Smooth muscle cell of the brain vasculature (primary cell): ENCODE results near the gene SGO2.
"Not testable (repeated sequence)": the region's sequence is repeated elsewhere in the genome, so short reads cannot be mapped to it uniquely, and the experiment has no call there.

ENCODE experiments used
- DNase-seq: peaks from one replicate; pipeline ENCODE4 v3.0.0-alpha.2; 2012; ENCODE audit warnings: low read depth, low spot score

The SGO2 gene

GRCh38 chr2:200515155-200515554 is 10.9 kb upstream of the SGO2 start:
- no peak for DNase-seq

GRCh38 chr2:200523158-200523557 is 2.8 kb upstream of the SGO2 start:
- DNase-seq, result no peak

DNA sequence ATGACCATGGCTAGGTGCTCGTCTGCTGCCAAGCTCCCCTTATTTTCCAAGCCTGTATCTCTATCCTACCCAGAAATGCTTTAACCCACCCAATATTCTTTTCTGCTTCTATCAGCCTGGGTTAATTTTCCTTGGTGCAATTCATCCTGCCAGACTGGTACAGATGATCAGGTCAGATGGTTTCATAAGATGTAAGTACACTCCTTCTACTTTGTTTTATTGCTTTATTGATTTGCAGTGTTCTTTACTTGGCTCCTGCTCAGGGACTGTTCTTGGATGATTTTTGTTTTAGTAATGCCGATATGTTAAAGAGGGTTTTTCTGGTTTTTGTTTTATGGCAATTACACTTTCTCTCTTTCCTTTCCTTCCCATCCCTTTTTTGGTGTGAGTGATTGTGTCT is 2.4 kb upstream of the SGO2 start:
- DNase-seq, result no peak

- no peak for DNase-seq
Measured at GRCh38 chr2:200525066-200525465, 941 bp upstream of the SGO2 start.

- DNase-seq, result no peak
Measured at GRCh38 chr2:200525551-200525881, 491 bp upstream of the SGO2 start.

DNA sequence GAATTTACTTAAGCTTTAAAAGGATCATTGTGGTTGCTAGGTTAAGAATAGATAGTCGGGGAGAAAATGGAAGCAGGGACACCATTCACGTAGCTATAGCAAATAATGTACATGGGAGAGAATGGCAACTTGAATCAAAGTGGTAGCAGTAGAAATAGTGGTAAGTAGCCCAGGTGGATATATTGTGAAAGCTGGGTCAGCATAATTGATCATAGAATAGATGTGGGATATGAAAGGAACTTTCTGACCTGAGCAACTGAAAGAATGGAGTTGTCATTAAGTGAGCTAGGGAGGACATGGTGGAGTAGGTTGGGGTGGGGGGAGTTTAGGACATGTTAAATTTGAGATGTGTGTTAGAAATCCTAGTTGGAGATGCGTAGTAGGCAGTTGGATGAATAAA is 2.2 kb downstream of the SGO2 start:
- no peak for DNase-seq

- DNase-seq, result no peak
Measured at GRCh38 chr2:200533754-200534153, 7.7 kb downstream of the SGO2 start.

DNA sequence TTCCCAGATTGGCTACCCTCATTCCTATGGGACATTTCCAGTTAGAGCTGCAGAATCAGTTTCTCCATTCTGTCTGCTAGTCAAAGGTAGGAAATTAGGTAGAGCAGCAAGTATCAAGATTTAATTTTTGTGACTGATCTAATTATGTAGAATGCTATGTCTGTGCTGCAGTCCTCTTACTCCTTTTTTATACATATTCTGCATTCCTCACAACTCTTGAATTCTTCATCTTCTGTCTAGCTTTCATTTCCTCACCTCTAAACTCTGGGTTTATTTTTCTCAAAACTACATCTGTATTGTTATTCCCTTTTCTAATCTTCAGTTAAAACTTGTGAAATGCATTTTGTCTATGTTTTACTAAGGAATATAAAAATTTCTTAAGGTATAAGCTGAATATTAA is 8.6 kb downstream of the SGO2 start:
- DNase-seq, result no peak

GRCh38 chr2:200538139-200538538 is 12.1 kb downstream of the SGO2 start:
- no peak for DNase-seq

DNA sequence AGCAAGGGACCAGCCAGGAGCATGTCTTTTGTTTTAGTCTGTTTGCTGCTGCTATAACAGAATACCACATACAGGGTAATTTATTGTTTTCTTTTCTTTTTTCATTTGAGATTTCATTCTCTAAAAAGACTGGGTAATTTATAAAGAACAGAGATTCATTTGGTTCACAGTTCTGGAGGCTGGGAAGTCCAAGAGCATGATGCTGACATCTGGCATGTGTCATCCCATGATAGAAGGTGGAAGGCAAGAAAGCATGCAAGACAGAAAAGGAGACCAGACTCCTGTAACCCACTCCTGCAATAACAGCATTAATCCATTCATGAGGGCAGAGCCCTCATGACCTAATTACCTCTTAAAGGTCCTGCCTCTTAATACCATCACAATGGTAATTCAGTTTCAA is 14.8 kb downstream of the SGO2 start:
- no peak for DNase-seq

DNA sequence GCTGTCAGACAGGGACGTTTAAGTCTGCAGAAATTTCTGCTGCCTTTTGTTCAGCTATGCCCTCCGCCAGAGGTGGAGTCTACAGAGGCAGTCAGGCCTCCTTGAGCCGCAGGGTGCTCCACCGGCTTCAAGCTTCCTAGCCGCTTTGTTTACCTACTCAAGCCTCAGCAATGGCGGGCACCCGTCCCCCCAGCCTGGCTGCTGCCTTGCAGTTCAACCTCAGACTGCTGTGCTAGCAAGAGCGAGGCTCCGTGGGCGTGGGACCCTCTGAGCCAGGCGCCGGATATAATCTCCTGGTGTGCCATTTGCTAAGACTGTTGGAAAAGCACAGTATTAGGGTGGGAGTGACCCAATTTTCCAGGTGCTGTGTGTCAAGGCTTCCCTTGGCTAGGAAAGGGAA is 40.6 kb downstream of the SGO2 start:
- not testable (repeated sequence) for DNase-seq

- no peak for DNase-seq
Measured at GRCh38 chr2:200567932-200568331, 41.9 kb downstream of the SGO2 start.

GRCh38 chr2:200575957-200576356 is 50.0 kb downstream of the SGO2 start:
- DNase-seq, result no peak

GRCh38 chr2:200577027-200577426 is 51.0 kb downstream of the SGO2 start:
- no peak for DNase-seq

GRCh38 chr2:200578778-200579177 is 52.8 kb downstream of the SGO2 start:
- DNase-seq, result no peak

- DNase-seq, result no peak
Measured at GRCh38 chr2:200584639-200585038, 58.6 kb downstream of the SGO2 start.

DNA sequence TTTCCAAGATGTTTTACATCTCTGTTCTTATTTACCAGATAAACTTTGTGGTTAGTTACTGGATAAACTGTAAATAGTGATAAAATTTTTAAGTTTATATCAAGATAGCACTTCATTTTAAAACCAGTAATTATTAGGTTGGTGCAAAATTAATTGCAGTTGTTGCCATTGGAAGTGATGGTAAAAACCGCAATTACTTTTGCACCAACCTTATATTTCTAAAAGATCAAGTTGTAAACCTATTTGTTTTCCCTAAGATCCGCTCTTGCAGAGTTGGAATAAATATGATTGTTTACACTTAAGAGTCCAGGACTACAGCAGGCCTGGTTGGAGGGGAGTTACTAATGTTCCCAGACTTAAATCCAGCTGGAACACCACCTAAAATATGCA is 59.3 kb downstream of the SGO2 start:
- DNase-seq, result no peak

DNA sequence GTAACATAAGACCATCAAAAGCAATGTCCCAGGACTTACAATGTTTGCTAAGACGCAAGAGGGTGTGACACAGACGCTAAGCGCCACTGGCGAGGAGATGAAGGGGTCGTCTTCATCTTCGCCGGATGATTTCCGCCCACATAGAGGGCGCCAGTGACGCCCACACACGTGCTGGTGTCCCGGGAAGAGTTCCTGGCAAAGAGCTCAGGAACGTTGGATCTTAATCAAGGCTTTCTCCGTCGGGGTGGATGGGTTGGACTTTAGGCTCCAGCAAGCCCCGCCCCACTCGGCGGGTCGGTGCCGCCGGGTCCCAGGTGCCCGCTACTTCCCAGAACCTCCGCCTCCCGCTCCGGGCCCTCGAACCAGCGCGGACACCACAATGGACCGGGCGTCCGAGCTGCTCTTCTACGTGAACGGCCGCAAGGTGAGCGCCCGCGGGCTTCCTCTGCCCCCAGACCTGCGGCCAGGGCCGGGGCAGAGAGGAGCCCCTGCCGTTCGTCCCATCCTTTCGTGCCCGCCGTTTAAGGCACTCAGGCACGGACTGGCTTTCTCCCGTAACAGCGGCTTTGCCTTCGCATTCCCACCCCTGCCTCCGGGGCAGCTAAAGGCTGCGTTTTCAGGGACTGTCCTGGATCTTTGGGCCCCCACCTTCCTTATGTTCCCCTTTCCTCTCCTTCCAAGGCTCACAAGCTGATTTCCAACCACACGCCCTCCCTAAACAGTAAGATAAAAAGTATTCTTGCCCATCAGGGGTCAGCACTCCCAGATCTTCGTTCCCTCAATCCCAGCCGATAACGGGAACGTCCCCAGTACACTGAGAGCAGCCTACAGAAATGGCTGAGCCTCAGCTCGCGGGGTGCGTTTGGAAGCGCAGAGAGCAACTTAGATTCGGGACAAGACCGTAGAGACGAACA is 60.0 kb downstream of the SGO2 start, which contains the start of gene AOX1:
Gene AOX1 (plus strand): TSS at position 285 of the 914 bp plus-strand sequence. CDS start 95 bp downstream, at position 380.
- DNase-seq, result no peak

GRCh38 chr2:200586644-200586975 is 60.6 kb downstream of the SGO2 start:
- DNase-seq, result no peak

DNA sequence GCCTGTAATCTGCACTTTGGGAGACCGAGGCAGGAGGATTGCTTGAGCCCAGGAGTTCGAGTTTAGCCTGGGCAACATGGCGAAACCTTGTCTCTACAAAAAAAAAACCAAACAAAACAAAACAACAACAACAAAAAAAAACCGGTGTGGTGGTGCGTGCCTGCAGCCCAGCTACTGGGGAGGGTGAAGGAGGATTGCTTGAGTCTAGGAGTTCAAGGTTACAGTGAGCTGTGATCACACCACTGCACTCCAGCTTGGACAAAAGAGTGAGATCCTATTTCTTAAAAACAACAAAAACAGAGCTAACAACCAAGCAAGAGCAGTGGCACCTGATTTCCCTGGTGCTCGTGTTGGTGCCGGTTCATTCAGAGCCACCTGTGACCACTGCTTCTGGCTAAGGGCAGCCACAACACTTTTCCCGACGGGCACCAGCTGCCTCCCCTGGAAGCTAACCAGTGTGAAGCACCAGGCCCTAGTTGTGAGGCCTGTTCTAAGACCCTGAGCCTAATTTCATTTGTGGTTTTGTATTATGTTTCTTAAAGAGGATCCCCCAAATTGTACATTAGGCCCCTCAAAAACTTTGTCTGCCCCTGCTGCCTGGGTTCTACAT is 61.1 kb downstream of the SGO2 start:
- DNase-seq, result no peak

DNA sequence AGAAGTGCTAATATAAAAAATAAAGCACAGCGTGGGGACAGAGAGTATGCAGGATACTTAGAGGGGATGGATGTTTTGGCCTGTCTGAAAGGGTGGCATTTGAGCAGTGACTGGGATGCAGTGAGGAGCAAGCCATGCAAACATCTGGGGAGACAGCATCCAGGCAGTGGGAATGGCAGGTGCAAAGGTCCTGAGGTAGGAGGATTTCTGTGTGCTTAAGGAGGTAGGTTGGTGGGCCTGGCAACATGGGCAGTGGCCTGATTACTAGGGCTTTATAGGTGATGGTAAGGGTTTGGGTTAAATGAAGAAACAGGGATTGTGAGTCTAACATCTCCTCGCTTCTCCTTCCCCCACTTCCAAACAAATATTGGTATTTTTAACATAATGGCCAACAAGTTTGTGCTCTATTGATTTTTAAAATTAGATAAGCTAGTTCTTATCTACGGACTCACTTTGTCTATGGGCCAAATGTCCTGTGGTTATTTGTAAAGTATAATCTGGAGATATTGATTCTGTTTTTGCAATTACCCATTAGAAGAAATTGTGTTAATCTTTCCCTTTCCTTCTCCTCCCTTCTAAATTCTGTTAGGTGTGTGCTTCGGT is 62.2 kb downstream of the SGO2 start:
- DNase-seq, result no peak

DNA sequence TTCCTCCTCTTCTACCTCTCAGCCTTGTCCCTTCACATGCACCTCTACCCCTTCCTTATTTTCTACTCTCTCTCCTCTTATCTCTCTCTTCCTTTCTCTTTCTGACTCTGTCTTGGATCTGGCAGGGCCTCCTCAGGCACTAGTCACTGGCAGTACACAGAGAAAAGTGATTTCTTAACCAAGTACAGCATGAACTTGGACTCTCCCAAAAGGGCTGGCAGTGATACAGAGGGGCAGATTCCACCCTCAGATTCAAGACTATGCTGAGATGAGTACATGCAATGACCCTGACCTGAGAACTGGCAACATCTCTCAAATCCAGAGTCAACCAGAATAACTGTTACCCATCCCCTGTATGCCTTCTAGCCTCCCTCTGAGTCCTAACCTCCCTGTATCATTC is 64.1 kb downstream of the SGO2 start:
- no peak for DNase-seq

DNA sequence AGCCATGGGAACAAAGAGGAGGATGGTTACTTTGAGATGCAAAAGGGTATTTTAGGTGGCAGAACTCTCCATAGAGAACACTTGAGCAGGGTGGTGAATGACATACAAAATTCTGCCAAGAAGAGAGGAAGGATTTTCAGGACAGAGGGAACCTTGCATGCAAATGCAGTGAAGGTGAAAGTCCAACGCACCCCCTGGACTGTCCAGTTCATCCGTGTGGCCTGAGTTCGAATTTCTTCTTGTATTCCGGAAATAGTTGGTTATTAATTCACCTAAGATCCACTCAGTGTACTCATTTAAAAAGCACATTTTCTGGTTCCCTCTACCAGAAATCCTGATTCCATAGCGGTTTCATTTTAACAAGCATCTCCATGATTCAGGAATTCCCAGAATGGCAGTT is 65.3 kb downstream of the SGO2 start:
- DNase-seq, result no peak
